HL-60 (cell line): Measurements from ENCODE around the gene TMED8.
"Not testable (repeated sequence)": the region's sequence is repeated elsewhere in the genome, so short reads cannot be mapped to it uniquely, and the experiment has no call there.

Experiments
- DNase-seq, 2 experiments: peaks; one replicate each; pipeline ENCODE4 v3.0.0-alpha.2; 2010 to 2020; ENCODE audit warnings: low read depth in 1 of 2, low spot score in 1 of 2
- H3K27ac ChIP-seq: fragments of 250-450 bp; sonication (Bioruptor Pico); replicated peaks from 2 replicates; pipeline ENCODE4 v1.5.1; 2020; ENCODE audit warnings: mild to moderate bottlenecking, moderate library complexity
- H3K27me3 ChIP-seq: fragments of 250-450 bp; sonication (Bioruptor Pico); 2 replicates; pipeline ENCODE4 v1.5.1; 2021; ENCODE audit warnings: mild to moderate bottlenecking, moderate library complexity; ENCODE audit not compliant: insufficient read depth, poor library complexity, severe bottlenecking
- H3K4me3 ChIP-seq: replicated peaks from 2 replicates; pipeline ENCODE4 v1.5.1; 2011; ENCODE audit warnings: mild to moderate bottlenecking, control low read depth, low read length; ENCODE audit not compliant: insufficient read depth
- CTCF ChIP-seq: IDR thresholded peaks from one replicate; pipeline ENCODE4 v1.5.1; 2011; ENCODE audit warnings: low read length, control low read depth, inconsistent platforms; ENCODE audit not compliant: insufficient read depth
- GABPA ChIP-seq: IDR thresholded peaks from 2 replicates; pipeline ENCODE4 v1.6.1; 2012; ENCODE audit warnings: low read depth
- POLR2AphosphoS5 ChIP-seq: IDR thresholded peaks from 2 replicates; pipeline ENCODE4 v1.6.1; 2012; ENCODE audit warnings: low read depth
- SPI1 ChIP-seq: IDR thresholded peaks from 2 replicates; pipeline ENCODE4 v1.6.1; 2012; ENCODE audit warnings: low read depth, mild to moderate bottlenecking, borderline replicate concordance
- TF ChIP-seq, protein P1 (sequence below): IDR thresholded peaks from 2 replicates; pipeline ENCODE4 v1.6.1; 2012; ENCODE audit warnings: low read depth; ENCODE audit not compliant: insufficient replicate concordance

The TMED8 gene

DNA sequence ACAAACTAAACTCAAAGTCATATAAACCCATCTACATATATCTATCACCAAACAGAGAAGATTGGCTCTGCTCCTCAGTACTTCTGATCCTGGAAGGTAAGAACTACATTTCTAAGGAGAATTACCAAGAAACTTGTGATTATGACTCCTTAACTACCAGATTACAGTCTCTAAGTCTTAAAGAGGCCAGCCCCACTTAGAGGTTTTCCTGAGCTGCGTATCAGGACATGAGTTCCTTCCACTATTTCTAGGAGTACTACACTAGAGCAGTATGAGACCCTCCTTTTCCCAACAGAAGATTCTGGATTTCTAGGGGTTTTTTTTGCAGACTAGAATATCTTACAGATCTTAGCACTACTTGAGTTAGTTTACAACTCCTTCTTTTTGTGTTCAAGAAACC lies 46.5 kb upstream of the TMED8 start, which contains the start of gene NOXRED1:
Gene NOXRED1, minus strand, starts transcription at position 101 of the 400 bp plus-strand sequence. CDS start 634 bp downstream, outside the sequence.
- H3K27ac ChIP-seq, result no peak within 1 kb of the TSS
- TF ChIP-seq SPI1, result no peak
- TF ChIP-seq GABPA, result no peak
- TF ChIP-seq CTCF, result no peak
- TF ChIP-seq POLR2AphosphoS5, result no peak
- TF ChIP-seq, protein P1, sequence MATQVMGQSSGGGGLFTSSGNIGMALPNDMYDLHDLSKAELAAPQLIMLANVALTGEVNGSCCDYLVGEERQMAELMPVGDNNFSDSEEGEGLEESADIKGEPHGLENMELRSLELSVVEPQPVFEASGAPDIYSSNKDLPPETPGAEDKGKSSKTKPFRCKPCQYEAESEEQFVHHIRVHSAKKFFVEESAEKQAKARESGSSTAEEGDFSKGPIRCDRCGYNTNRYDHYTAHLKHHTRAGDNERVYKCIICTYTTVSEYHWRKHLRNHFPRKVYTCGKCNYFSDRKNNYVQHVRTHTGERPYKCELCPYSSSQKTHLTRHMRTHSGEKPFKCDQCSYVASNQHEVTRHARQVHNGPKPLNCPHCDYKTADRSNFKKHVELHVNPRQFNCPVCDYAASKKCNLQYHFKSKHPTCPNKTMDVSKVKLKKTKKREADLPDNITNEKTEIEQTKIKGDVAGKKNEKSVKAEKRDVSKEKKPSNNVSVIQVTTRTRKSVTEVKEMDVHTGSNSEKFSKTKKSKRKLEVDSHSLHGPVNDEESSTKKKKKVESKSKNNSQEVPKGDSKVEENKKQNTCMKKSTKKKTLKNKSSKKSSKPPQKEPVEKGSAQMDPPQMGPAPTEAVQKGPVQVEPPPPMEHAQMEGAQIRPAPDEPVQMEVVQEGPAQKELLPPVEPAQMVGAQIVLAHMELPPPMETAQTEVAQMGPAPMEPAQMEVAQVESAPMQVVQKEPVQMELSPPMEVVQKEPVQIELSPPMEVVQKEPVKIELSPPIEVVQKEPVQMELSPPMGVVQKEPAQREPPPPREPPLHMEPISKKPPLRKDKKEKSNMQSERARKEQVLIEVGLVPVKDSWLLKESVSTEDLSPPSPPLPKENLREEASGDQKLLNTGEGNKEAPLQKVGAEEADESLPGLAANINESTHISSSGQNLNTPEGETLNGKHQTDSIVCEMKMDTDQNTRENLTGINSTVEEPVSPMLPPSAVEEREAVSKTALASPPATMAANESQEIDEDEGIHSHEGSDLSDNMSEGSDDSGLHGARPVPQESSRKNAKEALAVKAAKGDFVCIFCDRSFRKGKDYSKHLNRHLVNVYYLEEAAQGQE, result no peak
- H3K27me3 ChIP-seq, result no peaks in the 10 kb centered on the region
- no peak within 1 kb of the TSS for H3K4me3 ChIP-seq
- no peak for DNase-seq

GRCh38 chr14:77421201-77421600 lies 44.3 kb upstream of the TMED8 start:
- Histone ChIP-seq H3K4me3 (no peak overlapping the region), H3K27ac (no peak overlapping the region), H3K27me3 (no peaks in the 10 kb centered on the region)
- TF ChIP-seq POLR2AphosphoS5 (no peak), CTCF (no peak), SPI1 (no peak), GABPA (no peak)
- TF ChIP-seq, protein P1, result no peak
- no peak for DNase-seq

DNA sequence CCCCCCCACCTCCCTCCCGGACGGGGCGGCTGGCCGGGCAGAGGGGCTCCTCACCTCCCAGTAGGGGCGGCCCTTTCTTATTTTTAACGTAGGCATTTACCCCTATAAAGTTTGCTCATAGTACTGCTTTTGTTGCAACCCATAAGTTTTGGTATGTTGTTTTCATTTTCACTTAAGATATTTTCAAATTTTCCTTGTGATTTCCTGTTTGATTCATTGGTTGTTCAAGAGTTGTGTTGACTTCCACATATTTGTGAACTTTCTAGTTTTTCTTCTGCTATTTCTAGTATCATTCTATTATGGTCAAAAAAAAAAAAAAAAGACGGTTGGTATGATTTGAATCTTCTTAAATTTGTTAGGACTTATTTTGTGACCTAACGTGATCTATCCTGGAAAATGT lies 39.9 kb upstream of the TMED8 start:
- Histone ChIP-seq H3K4me3 (no peak overlapping the region), H3K27me3 (no peaks in the 10 kb centered on the region), H3K27ac (no peak overlapping the region)
- TF ChIP-seq CTCF (no peak), POLR2AphosphoS5 (no peak), GABPA (no peak), SPI1 (no peak)
- TF ChIP-seq, protein P1, result no peak
- DNase-seq, result no peak

GRCh38 chr14:77416098-77416497 lies 39.2 kb upstream of the TMED8 start:
- not testable (repeated sequence) for H3K27me3 ChIP-seq, DNase-seq, H3K4me3 ChIP-seq, H3K27ac ChIP-seq

DNA sequence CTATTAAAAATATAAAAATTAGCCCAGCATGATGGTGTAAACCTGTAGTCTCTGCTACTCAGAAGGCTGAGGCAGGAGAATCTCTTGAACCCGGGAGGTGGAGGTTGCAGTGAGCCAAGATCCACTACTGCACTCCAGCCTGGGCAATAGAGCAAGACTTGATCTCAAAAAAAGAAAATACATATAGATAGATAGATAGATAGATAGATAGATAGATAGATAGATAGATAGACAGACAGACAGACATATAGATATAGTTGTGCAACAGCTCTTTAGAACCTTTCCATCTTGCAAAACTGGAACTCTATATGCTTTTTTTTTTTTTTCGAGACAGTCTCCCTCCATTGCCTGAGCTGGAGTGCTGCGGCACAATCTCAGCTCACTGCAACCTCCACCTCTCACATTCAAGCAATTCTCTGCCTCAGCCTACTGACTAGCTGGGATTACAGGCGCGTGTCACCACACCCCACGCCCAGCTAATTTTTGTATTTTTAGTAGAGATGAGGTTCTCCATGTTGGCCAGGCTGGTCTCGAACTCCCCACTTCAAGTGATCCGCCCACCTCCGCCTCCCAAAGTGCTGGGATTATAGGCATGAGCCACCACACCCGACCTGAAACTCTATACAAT lies 38.6 kb upstream of the TMED8 start:
- not testable (repeated sequence) for H3K27ac ChIP-seq, H3K27me3 ChIP-seq, H3K4me3 ChIP-seq, DNase-seq
